Parathyroid adenoma (tissue), 2 donors: ENCODE data around the gene SLC17A5.
"Not testable (repeated sequence)": the region's sequence is repeated elsewhere in the genome, so short reads cannot be mapped to it uniquely, and the experiment has no call there.

Experiments
- H2AFZ ChIP-seq: fragments of 300-600 bp; sonication (generic); one replicate; pipeline ENCODE4 v1.7.0; 2017; ENCODE audit warnings: antibody characterized with exemption, mild to moderate bottlenecking
- H3K27ac ChIP-seq: fragments of 300-600 bp; sonication (generic); one replicate; pipeline ENCODE4 v1.7.0; 2017
- H3K27me3 ChIP-seq: fragments of 300-600 bp; sonication (generic); one replicate; pipeline ENCODE4 v1.7.0; 2017; ENCODE audit warnings: low read length; ENCODE audit not compliant: control insufficient read depth, insufficient read depth
- H3K36me3 ChIP-seq: fragments of 300-600 bp; sonication (generic); one replicate; pipeline ENCODE4 v1.7.0; 2017; ENCODE audit warnings: low read length; ENCODE audit not compliant: control insufficient read depth, insufficient read depth
- H3K4me1 ChIP-seq: fragments of 300-600 bp; sonication (generic); one replicate; pipeline ENCODE4 v1.7.0; 2017; ENCODE audit warnings: control low read depth
- H3K4me2 ChIP-seq: fragments of 300-600 bp; sonication (generic); one replicate; pipeline ENCODE4 v1.7.0; 2017; ENCODE audit warnings: low read length
- H3K4me3 ChIP-seq: fragments of 300-600 bp; sonication (generic); one replicate; pipeline ENCODE4 v1.7.0; 2017; ENCODE audit warnings: low read depth, low read length
- H3K79me2 ChIP-seq: fragments of 300-600 bp; sonication (generic); one replicate; pipeline ENCODE4 v1.7.0; 2017; ENCODE audit warnings: control low read depth
- H3K9ac ChIP-seq: fragments of 300-600 bp; sonication (generic); one replicate; pipeline ENCODE4 v1.7.0; 2017; ENCODE audit warnings: mild to moderate bottlenecking
- H3K9me3 ChIP-seq: fragments of 300-600 bp; sonication (generic); one replicate; pipeline ENCODE4 v1.7.0; 2017; ENCODE audit warnings: low read length; ENCODE audit not compliant: control insufficient read depth
- TF ChIP-seq, protein P1 (sequence below): fragments of 300-600 bp; sonication (generic); IDR thresholded peaks from one replicate; pipeline ENCODE4 v1.7.0; 2017; ENCODE audit warnings: antibody characterized with exemption, mild to moderate bottlenecking
- donor health status: primary hyperparathyroidism.

The SLC17A5 gene

DNA sequence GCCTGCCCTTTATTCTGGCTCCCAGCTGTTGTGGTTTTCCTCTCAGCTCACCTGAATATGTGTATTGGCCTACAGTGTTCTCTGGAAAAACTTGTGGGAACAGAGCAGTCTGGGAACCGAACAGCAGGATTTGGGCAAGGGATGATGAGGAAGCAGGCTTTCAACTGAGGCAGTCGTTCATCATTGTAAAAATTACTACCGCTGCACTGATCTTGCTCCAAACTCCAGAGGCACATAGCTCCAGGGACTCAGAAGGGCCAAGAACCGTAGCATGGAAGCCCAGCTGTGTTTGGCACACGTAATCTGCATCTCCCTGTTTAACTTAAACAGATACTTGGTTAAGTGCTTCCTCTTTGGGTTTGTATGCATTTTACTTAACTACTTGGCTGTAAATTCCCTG lies 84.7 kb downstream of the SLC17A5 start:
- H2AFZ ChIP-seq: no peak overlapping the region
- no peaks in the 10 kb centered on the region for H3K36me3 ChIP-seq
- H3K4me3 ChIP-seq: no peak overlapping the region

GRCh38 chr6:73566954-73567591 lies 86.7 kb downstream of the SLC17A5 start:
- Histone ChIP-seq H3K9ac (no peak overlapping the region), H2AFZ (no peak overlapping the region), H3K4me1 (no peaks in the 10 kb centered on the region), H3K79me2 (no peaks in the 10 kb centered on the region), H3K4me2 (no peak overlapping the region), H3K27me3 (no peaks in the 10 kb centered on the region), H3K27ac (no peak overlapping the region), H3K36me3 (no peaks in the 10 kb centered on the region), H3K4me3 (no peak overlapping the region), H3K9me3 (no peaks in the 10 kb centered on the region)
- TF ChIP-seq, protein P1, sequence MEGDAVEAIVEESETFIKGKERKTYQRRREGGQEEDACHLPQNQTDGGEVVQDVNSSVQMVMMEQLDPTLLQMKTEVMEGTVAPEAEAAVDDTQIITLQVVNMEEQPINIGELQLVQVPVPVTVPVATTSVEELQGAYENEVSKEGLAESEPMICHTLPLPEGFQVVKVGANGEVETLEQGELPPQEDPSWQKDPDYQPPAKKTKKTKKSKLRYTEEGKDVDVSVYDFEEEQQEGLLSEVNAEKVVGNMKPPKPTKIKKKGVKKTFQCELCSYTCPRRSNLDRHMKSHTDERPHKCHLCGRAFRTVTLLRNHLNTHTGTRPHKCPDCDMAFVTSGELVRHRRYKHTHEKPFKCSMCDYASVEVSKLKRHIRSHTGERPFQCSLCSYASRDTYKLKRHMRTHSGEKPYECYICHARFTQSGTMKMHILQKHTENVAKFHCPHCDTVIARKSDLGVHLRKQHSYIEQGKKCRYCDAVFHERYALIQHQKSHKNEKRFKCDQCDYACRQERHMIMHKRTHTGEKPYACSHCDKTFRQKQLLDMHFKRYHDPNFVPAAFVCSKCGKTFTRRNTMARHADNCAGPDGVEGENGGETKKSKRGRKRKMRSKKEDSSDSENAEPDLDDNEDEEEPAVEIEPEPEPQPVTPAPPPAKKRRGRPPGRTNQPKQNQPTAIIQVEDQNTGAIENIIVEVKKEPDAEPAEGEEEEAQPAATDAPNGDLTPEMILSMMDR: no peak

More for the DNA sequence above, 84.7 kb downstream of the SLC17A5 start:
- Histone ChIP-seq H3K9me3 (no peaks in the 10 kb centered on the region), H3K79me2 (no peaks in the 10 kb centered on the region), H3K4me2 (no peak overlapping the region), H3K27ac (no peak overlapping the region), H3K4me1 (no peaks in the 10 kb centered on the region), H3K27me3 (no peaks in the 10 kb centered on the region), H3K9ac (no peak overlapping the region)
- TF ChIP-seq, protein P1: no peak

- not testable (repeated sequence) for H2AFZ ChIP-seq, H3K27me3 ChIP-seq, H3K79me2 ChIP-seq, H3K4me2 ChIP-seq, H3K9ac ChIP-seq, H3K27ac ChIP-seq, H3K4me3 ChIP-seq, H3K9me3 ChIP-seq, H3K4me1 ChIP-seq, H3K36me3 ChIP-seq
These were observed 87.3 kb downstream of the SLC17A5 start for GRCh38 chr6:73566486-73566871.

- no peak overlapping the region for H3K9ac ChIP-seq
- no peaks in the 10 kb centered on the region for H3K9me3 ChIP-seq
- no peaks in the 10 kb centered on the region for H3K79me2 ChIP-seq
- no peak overlapping the region for H3K4me2 ChIP-seq
- H3K27ac ChIP-seq: no peak overlapping the region
- no peaks in the 10 kb centered on the region for H3K27me3 ChIP-seq
- H3K4me3 ChIP-seq: no peak overlapping the region
- no peaks in the 10 kb centered on the region for H3K36me3 ChIP-seq
- TF ChIP-seq, protein P1: no peak
- H2AFZ ChIP-seq: no peak overlapping the region
- no peaks in the 10 kb centered on the region for H3K4me1 ChIP-seq
These were observed 87.9 kb downstream of the SLC17A5 start for GRCh38 chr6:73565767-73566485.

DNA sequence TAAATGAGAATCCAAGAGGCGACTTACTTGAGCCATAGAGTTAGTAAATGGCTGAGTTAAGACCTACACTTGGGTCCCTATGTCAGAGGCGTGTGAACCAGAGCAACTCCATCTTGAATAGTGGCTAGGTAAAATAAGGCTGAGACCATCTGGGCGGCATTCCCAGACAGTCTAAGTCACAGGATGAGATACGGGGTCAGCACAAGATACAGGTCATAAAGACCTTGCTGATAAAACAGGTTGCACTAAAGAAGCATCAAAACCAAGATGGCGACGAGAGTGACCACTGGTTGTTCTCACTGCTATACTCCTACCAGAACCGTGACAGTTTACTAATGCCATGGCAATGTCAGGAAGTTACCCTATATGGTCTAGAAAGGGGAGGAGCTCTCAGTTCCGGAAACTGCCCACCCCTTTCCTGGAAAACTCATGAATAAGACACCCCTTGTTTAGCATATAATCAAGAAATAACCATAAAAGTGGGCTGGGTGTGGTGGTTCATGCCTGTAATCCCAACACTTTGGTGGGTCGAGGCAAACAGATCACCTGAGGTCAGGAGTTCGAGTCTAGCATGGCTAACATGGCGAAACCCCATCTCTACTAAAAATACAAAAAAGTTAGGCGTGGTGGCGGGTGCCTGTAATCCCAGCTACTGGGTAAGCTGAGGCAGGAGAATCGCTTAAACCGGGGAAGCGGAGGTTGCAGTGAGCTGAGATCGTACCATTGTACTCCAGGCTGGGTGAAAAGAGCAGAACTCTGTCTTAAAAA lies 89.0 kb downstream of the SLC17A5 start:
- TF ChIP-seq, protein P1: no peak
- Histone ChIP-seq H3K79me2 (no peaks in the 10 kb centered on the region), H2AFZ (no peak overlapping the region), H3K4me3 (no peak overlapping the region), H3K9me3 (no peaks in the 10 kb centered on the region), H3K4me2 (no peak overlapping the region), H3K4me1 (peaks cover 6% of the 10 kb centered on the region), H3K27ac (no peak overlapping the region), H3K36me3 (no peaks in the 10 kb centered on the region), H3K9ac (no peak overlapping the region), H3K27me3 (no peaks in the 10 kb centered on the region)
